Subcutaneous adipose tissue (tissue), 4 donors: Measurements from ENCODE around the gene ZBTB45. TPM values are rescaled to one million over a fixed set of nuclear protein-coding genes. Genes with fewer than 3 reads are reported as not detected.

Source experiments
- CTCF ChIP-seq: fragments of 450-650 bp; IDR thresholded peaks from one replicate; pipeline ENCODE4 v1.5.1; 2016; ENCODE audit warnings: low read depth, mild to moderate bottlenecking, control low read depth, antibody characterized with exemption, moderate library complexity
- total RNA-seq, 4 donors: library from RNA; depleted of rRNA; stranded (reverse); fragments of >200 nt; gene quantifications; one replicate each; pipeline ENCODE4 v1.1.0, GENCODE V29; 2016

ZBTB45 gene
- total RNA-seq, 4 donors from 2014 or later = 5.5 to 10.2 (median 6.2) TPM

- TF ChIP-seq CTCF = no peak
Observed at GRCh38 chr19:58475714-58476497, 43.7 kb downstream of the ZBTB45 start, which contains the start of gene ZNF446. Gene ZNF446, plus strand, starts transcription at chr19:58476352. Its CDS starts 867 bp downstream, at chr19:58477219.

GRCh38 chr19:58474997-58475713 is 44.5 kb downstream of the ZBTB45 start:
- TF ChIP-seq CTCF = no peak

- TF ChIP-seq CTCF = no peak
Observed at GRCh38 chr19:58474291-58474996, 45.2 kb downstream of the ZBTB45 start.

GRCh38 chr19:58473775-58474174 is 45.8 kb downstream of the ZBTB45 start:
- TF ChIP-seq CTCF = no peak

- TF ChIP-seq CTCF = no peak
Observed at GRCh38 chr19:58471736-58472135, 47.9 kb downstream of the ZBTB45 start.

GRCh38 chr19:58469241-58470013 is 50.2 kb downstream of the ZBTB45 start:
- TF ChIP-seq CTCF = no peak
